OCI-LY7 (cell line): ENCODE results near the gene PSMC4. TPM values are rescaled to one million over a fixed set of nuclear protein-coding genes. Genes with fewer than 3 reads are reported as not detected.

Experiments used
- BruUV-seq: library from RNA; stranded (reverse); fragments of 400-500 nt; replicated peaks from 2 replicates; lab custom pipeline; 2021; lab: Mats Ljungman, UMichigan
- CTCF ChIA-PET: fragments of 300-600 bp; sonication (Branson Sonifier 250); formaldehyde crosslinking; loops from one replicate; lab custom pipeline; 2022; ENCODE audit warnings: antibody characterized with exemption; ENCODE audit not compliant: unreplicated experiment; lab: Charles Lee
- POLR2A ChIA-PET: fragments of 300-600 bp; sonication (Branson Sonifier 250); formaldehyde crosslinking; loops from one replicate; lab custom pipeline; 2022; ENCODE audit warnings: antibody characterized with exemption; lab: Charles Lee
- DNase-seq: peaks from one replicate; pipeline ENCODE4 v3.0.0-alpha.2; 2015; ENCODE audit warnings: low spot score
- H2AFZ ChIP-seq: fragments of 200-600 bp; sonication (generic), shearing (Covaris generic); 2 replicates; pipeline ENCODE4 v1.6.1; 2014; ENCODE audit warnings: mild to moderate bottlenecking, antibody characterized with exemption, low read length, moderate library complexity
- H3K27ac ChIP-seq: fragments of 200-600 bp; sonication (generic); 2 replicates; pipeline ENCODE4 v1.5.1; 2014; ENCODE audit warnings: mixed run types, low read depth, mild to moderate bottlenecking, moderate library complexity, low read length, inconsistent platforms; ENCODE audit not compliant: poor library complexity, severe bottlenecking
- H3K36me3 ChIP-seq: fragments of 200-600 bp; sonication (generic); 2 replicates; pipeline ENCODE4 v1.6.1; 2014; ENCODE audit warnings: mild to moderate bottlenecking, antibody characterized with exemption, low read length, moderate library complexity, mixed read lengths; ENCODE audit not compliant: insufficient read depth
- H3K4me1 ChIP-seq: fragments of 200-600 bp; sonication (generic); 2 replicates; pipeline ENCODE4 v1.5.1; 2014; ENCODE audit warnings: mild to moderate bottlenecking, low read length; ENCODE audit not compliant: insufficient read depth, poor library complexity, severe bottlenecking
- H3K4me2 ChIP-seq: fragments of 200-600 bp; sonication (generic); 2 replicates; pipeline ENCODE4 v1.6.1; 2014; ENCODE audit warnings: mild to moderate bottlenecking, low read length
- H3K4me3 ChIP-seq: fragments of 200-600 bp; sonication (generic); 2 replicates; pipeline ENCODE4 v1.5.1; 2014; ENCODE audit warnings: mild to moderate bottlenecking, low read depth, low read length; ENCODE audit not compliant: poor library complexity, severe bottlenecking
- H3K79me2 ChIP-seq: fragments of 200-600 bp; sonication (generic); 2 replicates; pipeline ENCODE4 v1.6.1; 2016; ENCODE audit warnings: low read depth, mild to moderate bottlenecking, low read length, moderate library complexity, mixed read lengths; ENCODE audit not compliant: insufficient read depth
- H3K9me2 ChIP-seq: fragments of 200-600 bp; sonication (generic); 2 replicates; pipeline ENCODE4 v1.6.1; 2016; ENCODE audit warnings: mild to moderate bottlenecking, low read length, mixed read lengths; ENCODE audit not compliant: insufficient read depth
- H3K9me3 ChIP-seq: fragments of 200-600 bp; sonication (generic); 2 replicates; pipeline ENCODE4 v1.6.1; 2014; ENCODE audit warnings: mild to moderate bottlenecking, mixed run types, low read length, mixed read lengths
- H4K20me1 ChIP-seq: fragments of 200-600 bp; sonication (generic); 2 replicates; pipeline ENCODE4 v1.6.1; 2014; ENCODE audit warnings: mild to moderate bottlenecking, antibody characterized with exemption, low read length, moderate library complexity, mixed read lengths; ENCODE audit not compliant: insufficient read depth
- CTCF ChIP-seq: fragments of 200-600 bp; sonication (generic); conservative IDR thresholded peaks from 2 replicates; pipeline ENCODE4 v1.5.1; 2014; ENCODE audit warnings: mild to moderate bottlenecking, antibody characterized with exemption, low read length, moderate library complexity, mixed read lengths
- EZH2phosphoT487 ChIP-seq: fragments of 200-600 bp; sonication (generic); IDR thresholded peaks from 2 replicates; pipeline ENCODE4 v1.6.1; 2018; ENCODE audit warnings: low read depth, borderline replicate concordance, mild to moderate bottlenecking, mixed run types, antibody characterized with exemption, low read length, moderate library complexity, mixed read lengths
- intact Hi-C: fragments of 100-400 bp; cut with micrococcal nuclease; formaldehyde crosslinking; loops from one replicate; pipeline ENCODE4 v1.10.0; 2022; ENCODE audit not compliant: unreplicated experiment
- total RNA-seq, 2 experiments: library from RNA; depleted of rRNA in 1 of 2; stranded (reverse); fragments of >200 nt in 1 of 2; shearing (Covaris generic) in 1 of 2; gene quantifications; 2 replicates each; pipeline ENCODE4 v1.2.3, GENCODE V29; 2014 to 2022

PSMC4 gene
- total RNA-seq, 2 experiments from 2014 or later: 78.0 to 82.3 TPM

DNA sequence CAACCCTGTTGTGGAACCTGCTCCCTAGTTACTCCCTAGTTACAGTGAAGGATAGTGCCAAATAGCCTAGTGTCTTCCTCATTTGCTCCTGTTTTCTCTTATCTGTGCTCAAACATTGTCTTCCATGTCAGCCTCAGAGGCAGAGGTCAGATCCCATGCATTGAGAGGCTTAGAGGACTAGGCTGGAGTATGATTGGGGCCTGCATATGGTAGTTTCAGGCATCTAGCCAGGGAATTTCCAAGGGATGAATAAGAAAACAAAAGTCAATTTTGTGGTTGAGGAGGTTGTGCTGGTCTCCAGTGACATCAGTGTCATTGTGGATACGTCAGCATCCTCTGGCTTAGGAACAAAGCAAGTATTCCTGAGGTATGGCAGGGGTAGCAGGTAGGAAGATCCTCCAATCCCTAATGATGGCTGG, 35.3 kb downstream of the PSMC4 start:
- no peak overlapping the region for H3K4me3 ChIP-seq
- H2AFZ ChIP-seq: no peak overlapping the region
- no peak for DNase-seq
- TF ChIP-seq CTCF (no peak), EZH2phosphoT487 (no peak)
- no peaks in the 10 kb centered on the region for H3K79me2 ChIP-seq
- H3K36me3 ChIP-seq: peaks cover 20% of the 10 kb centered on the region
- no TSS peak for BruUV-seq
- POLR2A ChIA-PET: no interaction called here
- no peak overlapping the region for H3K4me2 ChIP-seq
- no peaks in the 10 kb centered on the region for H3K4me1 ChIP-seq
- intact Hi-C loops: no loop called here
- H3K9me2 ChIP-seq: no peaks in the 10 kb centered on the region
- peaks cover 5% of the 10 kb centered on the region; the same call in 1 of the 2 replicates for H3K9me3 ChIP-seq
- no peak overlapping the region for H3K27ac ChIP-seq
- CTCF ChIA-PET: no interaction called here
- H4K20me1 ChIP-seq: no peaks in the 10 kb centered on the region

DNA sequence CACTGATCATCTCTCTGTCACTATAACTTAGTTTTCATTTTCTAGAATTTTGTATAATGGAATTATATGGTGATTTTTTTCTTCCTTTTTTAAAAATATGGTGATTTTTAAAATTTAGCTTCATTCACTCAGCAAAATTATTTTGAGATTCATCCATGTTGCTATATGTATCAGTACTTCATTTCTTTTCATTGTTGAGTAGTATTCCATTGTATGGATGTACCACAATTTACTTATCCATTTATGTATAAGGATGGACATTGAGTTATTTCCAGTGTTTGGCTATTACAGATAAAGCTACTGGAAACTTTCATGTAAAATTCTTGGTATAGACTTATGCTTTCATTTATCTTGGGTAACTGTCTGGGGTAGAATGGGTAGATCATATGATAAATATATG, 38.7 kb downstream of the PSMC4 start:
- Histone ChIP-seq H2AFZ (no peak overlapping the region), H3K27ac (no peak overlapping the region), H3K4me2 (no peak overlapping the region), H3K9me3 (peaks cover 21% of the 10 kb centered on the region), H3K79me2 (no peaks in the 10 kb centered on the region), H3K4me3 (no peak overlapping the region), H3K36me3 (peaks cover 44% of the 10 kb centered on the region), H3K9me2 (no peaks in the 10 kb centered on the region), H3K4me1 (no peaks in the 10 kb centered on the region), H4K20me1 (no peaks in the 10 kb centered on the region)
- intact Hi-C loops: no loop called here
- POLR2A ChIA-PET: interaction anchor here (0.7 to 1.4 kb wide), 2 partner anchors 10 to 446 kb away, joined by 4 to 6 read pairs; no protein-coding TSS in a partner anchor
- no peak for TF ChIP-seq EZH2phosphoT487
- TF ChIP-seq CTCF: no peak
- CTCF ChIA-PET: no interaction called here
- no TSS peak for BruUV-seq
- no peak for DNase-seq

- H3K79me2 ChIP-seq: no peaks in the 10 kb centered on the region
- TF ChIP-seq EZH2phosphoT487: no peak
- no peak for TF ChIP-seq CTCF
- H2AFZ ChIP-seq: no peak overlapping the region
- H3K27ac ChIP-seq: no peak overlapping the region
- H3K9me2 ChIP-seq: no peaks in the 10 kb centered on the region
- ChIA-PET CTCF (no interaction called here), POLR2A (no interaction called here)
- intact Hi-C loops: no loop called here
- BruUV-seq: no TSS peak
- H3K36me3 ChIP-seq: peaks cover 37% of the 10 kb centered on the region
- no peak overlapping the region for H3K4me3 ChIP-seq
- no peaks in the 10 kb centered on the region for H3K4me1 ChIP-seq
- DNase-seq: no peak
- peaks cover 25% of the 10 kb centered on the region for H3K9me3 ChIP-seq
- H3K4me2 ChIP-seq: no peak overlapping the region
- H4K20me1 ChIP-seq: no peaks in the 10 kb centered on the region
Measured at GRCh38 chr19:40013991-40014390, 43.0 kb downstream of the PSMC4 start.
